Measurements from ENCODE around the gene SLC9A5. TPM values are rescaled to one million over a fixed set of nuclear protein-coding genes. Genes with fewer than 3 reads are reported as not detected.

SLC9A5 gene
- total and polyA plus RNA-seq, 10 of the 15 experiments (the other 5 are each of a cell fraction or from before 2014, with no cell fraction given): 0.26 to 5.7 (median 1.5) TPM

- TF ChIP-seq MTA3 (IDR thresholded peaks at IDR 0.05; ENCODE audit: borderline replicate concordance, low read length): no peak
- TF ChIP-seq ZNF217 (IDR thresholded peaks at IDR 0.05): no peak
- TF ChIP-seq NFXL1 (IDR thresholded peaks at IDR 0.05; ENCODE audit: borderline replicate concordance): no peak
- TF ChIP-seq CREM (IDR thresholded peaks at IDR 0.05; ENCODE audit: low read depth): no peak
- no peak for TF ChIP-seq BCLAF1 (IDR thresholded peaks at IDR 0.05)
- no peak for TF ChIP-seq SMC3 (IDR thresholded peaks at IDR 0.05; ENCODE audit: borderline replicate concordance, low read length)
- no peak for TF ChIP-seq RELA (IDR thresholded peaks at IDR 0.05; ENCODE audit: borderline replicate concordance, partially characterized antibody)
- TF ChIP-seq CHD2 (IDR thresholded peaks at IDR 0.05; ENCODE audit: borderline replicate concordance, low read depth, low read length): no peak
- TF ChIP-seq IRF3 (IDR thresholded peaks at IDR 0.05): no peak
Observed at GRCh38 chr16:67204076-67204475, 44.7 kb upstream of the SLC9A5 start (continued).
